NT2/D1 (cell line): ENCODE data around the gene PTPRN2.

Experiments
- DNase-seq: peaks from one replicate; pipeline ENCODE4 v3.0.0-alpha.2; 2011; ENCODE audit warnings: low read depth, low spot score
- H3K27me3 ChIP-seq: 2 replicates; pipeline ENCODE4 v1.6.0; 2011; ENCODE audit warnings: mild to moderate bottlenecking; ENCODE audit not compliant: insufficient read length, insufficient read depth
- H3K36me3 ChIP-seq: 2 replicates; pipeline ENCODE4 v1.6.1; 2011; ENCODE audit warnings: mild to moderate bottlenecking, low read length, mixed read lengths; ENCODE audit not compliant: insufficient read depth, insufficient read length
- H3K4me1 ChIP-seq: 2 replicates; pipeline ENCODE4 v1.5.1; 2011; ENCODE audit not compliant: insufficient read depth, insufficient read length
- H3K4me3 ChIP-seq: 2 replicates; pipeline ENCODE4 v1.5.1; 2011; ENCODE audit warnings: low read depth; ENCODE audit not compliant: insufficient read length
- H3K9ac ChIP-seq: 2 replicates; pipeline ENCODE4 v1.6.0; 2011; ENCODE audit warnings: low read depth; ENCODE audit not compliant: insufficient read length
- H3K9me3 ChIP-seq: 2 replicates; pipeline ENCODE4 v1.5.1; 2011; ENCODE audit warnings: mild to moderate bottlenecking, low read length; ENCODE audit not compliant: insufficient read depth
- SUZ12 ChIP-seq: IDR thresholded peaks from 2 replicates; pipeline ENCODE4 v1.6.1; 2011; ENCODE audit not compliant: insufficient read length, insufficient read depth; ENCODE audit errors: extremely low read depth
- YY1 ChIP-seq: IDR thresholded peaks from 2 replicates; pipeline ENCODE4 v1.6.1; 2011; ENCODE audit not compliant: insufficient read length, insufficient read depth
- ZNF274 ChIP-seq: IDR thresholded peaks from 2 replicates; pipeline ENCODE4 v1.6.1; 2011; ENCODE audit warnings: mild to moderate bottlenecking, low read depth, low read length

The PTPRN2 gene

GRCh38 chr7:158484801-158485531 is 102.7 kb downstream of the PTPRN2 start:
- H3K27me3 ChIP-seq, result no peaks in the 10 kb centered on the region
- no peaks in the 10 kb centered on the region for H3K9me3 ChIP-seq
- no peaks in the 10 kb centered on the region for H3K4me1 ChIP-seq
- no peak overlapping the region for H3K4me3 ChIP-seq
- TF ChIP-seq ZNF274 (no peak), YY1 (no peak), SUZ12 (no peak)
- H3K9ac ChIP-seq, result no peak overlapping the region
- no peaks in the 10 kb centered on the region for H3K36me3 ChIP-seq
- DNase-seq, result no peak

- H3K4me1 ChIP-seq, result peaks cover 3% of the 10 kb centered on the region
- TF ChIP-seq SUZ12 (no peak), YY1 (no peak), ZNF274 (no peak)
- no peak overlapping the region for H3K9ac ChIP-seq
- no peaks in the 10 kb centered on the region for H3K27me3 ChIP-seq
- H3K36me3 ChIP-seq, result no peaks in the 10 kb centered on the region
- no peak overlapping the region for H3K4me3 ChIP-seq
- no peak for DNase-seq
- no peaks in the 10 kb centered on the region for H3K9me3 ChIP-seq
Measured at GRCh38 chr7:158482480-158482879, 105.1 kb downstream of the PTPRN2 start.

DNA sequence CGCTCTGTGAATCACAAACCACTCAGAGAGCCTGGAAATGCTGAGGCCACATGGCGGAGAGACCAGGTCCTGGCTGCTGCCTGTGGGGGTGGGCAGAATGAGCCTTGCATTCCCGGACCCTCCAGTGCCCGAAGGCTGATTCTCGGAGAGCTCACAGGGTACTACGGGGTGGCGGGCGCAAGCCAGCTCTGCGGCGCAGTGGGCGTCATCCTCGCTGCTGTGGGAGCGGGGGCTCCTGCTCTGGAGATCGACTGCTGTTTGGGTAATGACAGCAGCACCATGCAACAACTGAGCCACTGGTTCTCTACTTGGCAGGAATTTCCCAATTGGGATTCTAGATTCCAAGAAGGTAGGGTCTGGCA is 108.0 kb downstream of the PTPRN2 start:
- TF ChIP-seq ZNF274, result no peak
- no peak for TF ChIP-seq YY1
- no peak for TF ChIP-seq SUZ12
- no peaks in the 10 kb centered on the region for H3K36me3 ChIP-seq
- no peaks in the 10 kb centered on the region for H3K9me3 ChIP-seq
- H3K27me3 ChIP-seq, result no peaks in the 10 kb centered on the region
- DNase-seq, result no peak
- peaks cover 3% of the 10 kb centered on the region for H3K4me1 ChIP-seq
- H3K9ac ChIP-seq, result no peak overlapping the region
- H3K4me3 ChIP-seq, result no peak overlapping the region

GRCh38 chr7:158479021-158479663 is 108.5 kb downstream of the PTPRN2 start:
- TF ChIP-seq SUZ12, result no peak
- Histone ChIP-seq H3K36me3 (no peaks in the 10 kb centered on the region), H3K9me3 (no peaks in the 10 kb centered on the region), H3K4me3 (no peak overlapping the region), H3K27me3 (no peaks in the 10 kb centered on the region), H3K4me1 (peaks cover 3% of the 10 kb centered on the region), H3K9ac (no peak overlapping the region)
- DNase-seq, result no peak

- Histone ChIP-seq H3K9ac (no peak overlapping the region), H3K9me3 (no peaks in the 10 kb centered on the region), H3K36me3 (no peaks in the 10 kb centered on the region), H3K4me3 (no peak overlapping the region), H3K27me3 (no peaks in the 10 kb centered on the region), H3K4me1 (peaks cover 3% of the 10 kb centered on the region)
- no peak for DNase-seq
- TF ChIP-seq YY1, result no peak
- TF ChIP-seq SUZ12, result no peak
- TF ChIP-seq ZNF274, result no peak
Measured at GRCh38 chr7:158477866-158478265, 109.8 kb downstream of the PTPRN2 start.

DNA sequence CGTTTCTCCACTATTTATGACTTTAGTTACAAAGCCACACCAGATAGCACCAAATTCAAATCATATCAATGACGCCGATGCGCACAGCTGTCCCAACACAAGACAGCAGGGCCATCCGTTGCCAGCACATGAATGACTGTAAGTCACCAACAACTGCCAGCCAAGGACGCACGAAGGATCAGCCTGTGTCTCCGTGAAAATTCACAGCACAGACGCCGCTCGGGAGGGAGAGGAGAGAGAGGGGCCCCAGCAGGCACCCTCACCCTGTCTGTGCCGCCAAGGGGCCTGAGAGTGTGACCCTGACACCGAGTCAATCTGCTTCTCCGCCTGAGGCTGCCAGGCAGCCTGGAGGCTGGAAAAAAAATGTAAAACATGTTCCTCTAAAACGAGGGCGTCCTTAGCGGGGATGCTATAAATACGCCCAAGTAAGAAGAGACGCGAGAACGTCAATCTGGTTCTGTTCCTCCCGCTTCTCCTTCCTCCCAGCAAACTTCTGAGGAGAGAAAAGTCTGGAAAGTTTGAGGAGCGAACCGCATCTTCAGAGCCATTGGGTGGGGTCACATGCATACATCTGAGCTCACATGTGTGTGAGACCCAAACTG is 111.2 kb downstream of the PTPRN2 start:
- TF ChIP-seq SUZ12 (no peak), ZNF274 (no peak), YY1 (no peak)
- Histone ChIP-seq H3K9ac (no peak overlapping the region), H3K27me3 (no peaks in the 10 kb centered on the region), H3K9me3 (no peaks in the 10 kb centered on the region), H3K4me3 (no peak overlapping the region), H3K4me1 (peaks cover 3% of the 10 kb centered on the region), H3K36me3 (no peaks in the 10 kb centered on the region)
- DNase-seq, result no peak

- Histone ChIP-seq H3K4me3 (no peak overlapping the region), H3K9me3 (no peaks in the 10 kb centered on the region), H3K9ac (no peak overlapping the region), H3K4me1 (peaks cover 3% of the 10 kb centered on the region), H3K36me3 (no peaks in the 10 kb centered on the region), H3K27me3 (no peaks in the 10 kb centered on the region)
- TF ChIP-seq YY1, result no peak
- no peak for DNase-seq
Measured at GRCh38 chr7:158475679-158476052, 112.0 kb downstream of the PTPRN2 start.
